ENCODE measurements around the gene CLIP4.

CLIP4 gene

GRCh38 chr2:29226808-29227207 is 111.6 kb downstream of the CLIP4 start:
- Mint-ChIP-seq H3K36me3 (ENCODE audit: low read depth) (no peaks in the 10 kb centered on the region), H3K9me3 (no peaks in the 10 kb centered on the region), H3K4me1 (peaks cover 16% of the 10 kb centered on the region), H3K27me3 (ENCODE audit: low read depth) (peaks cover 52% of the 10 kb centered on the region), H3K27ac (no peak overlapping the region), H3K4me3 (no peak overlapping the region)
- TF ChIP-seq CTCF (IDR thresholded peaks at IDR 0.05; ENCODE audit: unreplicated experiment in 3 of 3) = no peak

DNA sequence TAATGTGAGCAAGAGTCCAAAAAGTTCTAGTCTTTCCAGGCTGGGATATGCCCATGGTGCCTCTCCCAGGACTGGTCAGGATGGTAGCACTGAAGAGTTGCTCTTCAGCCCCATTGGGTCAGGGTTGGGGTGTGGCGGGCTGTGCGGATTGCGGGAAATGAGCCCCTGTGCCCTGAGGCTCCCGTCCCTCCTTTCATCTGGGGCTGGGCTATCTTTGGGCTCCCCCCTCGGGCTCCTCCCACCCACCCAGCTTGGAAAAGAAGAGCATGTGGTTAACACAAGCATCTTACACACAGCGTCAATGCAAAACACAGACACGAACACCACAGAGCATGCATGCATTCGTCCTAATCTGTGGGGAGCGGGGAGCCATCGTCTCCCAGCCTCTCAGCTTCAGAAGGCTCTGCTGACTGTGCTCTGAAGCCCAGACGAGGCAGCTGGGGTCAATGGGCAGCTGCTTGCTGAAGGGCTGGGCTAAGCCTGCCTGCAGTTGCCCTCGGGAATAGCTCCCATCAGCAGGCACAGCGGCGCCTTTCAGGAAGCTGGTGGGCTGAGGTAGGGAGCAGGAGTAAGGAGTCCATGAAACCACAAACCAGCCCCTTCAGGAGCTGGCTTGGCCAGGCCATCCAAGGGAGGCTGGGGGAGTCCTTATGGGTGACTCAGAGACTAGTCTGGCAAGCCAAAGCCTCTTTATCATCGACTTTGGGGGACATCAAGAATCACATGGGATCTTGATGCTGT is 112.9 kb downstream of the CLIP4 start:
- no peak for TF ChIP-seq CTCF (IDR thresholded peaks at IDR 0.05; ENCODE audit: unreplicated experiment in 3 of 3)
- Mint-ChIP-seq H3K36me3 (ENCODE audit: low read depth) (no peaks in the 10 kb centered on the region), H3K4me3 (no peak overlapping the region), H3K9me3 (no peaks in the 10 kb centered on the region), H3K27ac (no peak overlapping the region), H3K27me3 (ENCODE audit: low read depth) (peaks cover 44% of the 10 kb centered on the region), H3K4me1 (peaks cover 16% of the 10 kb centered on the region)

GRCh38 chr2:29228947-29229346 is 113.7 kb downstream of the CLIP4 start:
- TF ChIP-seq CTCF (IDR thresholded peaks at IDR 0.05; ENCODE audit: unreplicated experiment in 3 of 3) = no peak
- Mint-ChIP-seq H3K4me3 (no peak overlapping the region), H3K9me3 (no peaks in the 10 kb centered on the region), H3K36me3 (ENCODE audit: low read depth) (no peaks in the 10 kb centered on the region), H3K27ac (no peak overlapping the region), H3K27me3 (ENCODE audit: low read depth) (peaks cover 45% of the 10 kb centered on the region), H3K4me1 (peaks cover 13% of the 10 kb centered on the region)

GRCh38 chr2:29229640-29230039 is 114.4 kb downstream of the CLIP4 start:
- Mint-ChIP-seq H3K4me1 (peaks cover 7% of the 10 kb centered on the region), H3K4me3 (no peak overlapping the region), H3K27me3 (ENCODE audit: low read depth) (peaks cover 45% of the 10 kb centered on the region), H3K9me3 (no peaks in the 10 kb centered on the region), H3K27ac (no peak overlapping the region), H3K36me3 (ENCODE audit: low read depth) (no peaks in the 10 kb centered on the region)
- TF ChIP-seq CTCF (IDR thresholded peaks at IDR 0.05; ENCODE audit: unreplicated experiment in 3 of 3) = no peak

DNA sequence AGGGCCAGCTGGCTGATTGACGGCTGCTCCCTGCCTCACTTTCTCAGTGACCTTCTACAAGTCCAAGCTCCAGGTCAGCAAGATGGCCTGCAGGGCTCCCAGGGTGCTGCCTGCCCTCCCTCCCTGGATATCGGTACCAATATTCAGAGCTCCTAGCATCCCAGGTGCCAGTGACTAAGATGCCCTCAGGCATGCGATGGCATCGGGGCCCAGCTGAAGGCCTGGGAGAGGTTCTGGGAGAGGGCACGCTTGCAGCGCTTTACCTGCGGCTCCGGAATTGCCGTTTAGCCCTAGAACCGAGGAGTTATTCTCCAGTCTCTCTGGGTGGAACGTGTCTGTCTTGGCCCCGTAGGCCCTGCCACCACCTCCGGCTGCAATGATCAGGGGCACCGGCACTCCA is 116.8 kb downstream of the CLIP4 start:
- Mint-ChIP-seq H3K9me3 (no peaks in the 10 kb centered on the region), H3K36me3 (ENCODE audit: low read depth) (no peaks in the 10 kb centered on the region), H3K4me3 (no peak overlapping the region), H3K4me1 (peaks cover 7% of the 10 kb centered on the region), H3K27me3 (ENCODE audit: low read depth) (peaks cover 47% of the 10 kb centered on the region), H3K27ac (no peak overlapping the region)
- TF ChIP-seq CTCF (IDR thresholded peaks at IDR 0.05; ENCODE audit: unreplicated experiment in 3 of 3) = no peak

DNA sequence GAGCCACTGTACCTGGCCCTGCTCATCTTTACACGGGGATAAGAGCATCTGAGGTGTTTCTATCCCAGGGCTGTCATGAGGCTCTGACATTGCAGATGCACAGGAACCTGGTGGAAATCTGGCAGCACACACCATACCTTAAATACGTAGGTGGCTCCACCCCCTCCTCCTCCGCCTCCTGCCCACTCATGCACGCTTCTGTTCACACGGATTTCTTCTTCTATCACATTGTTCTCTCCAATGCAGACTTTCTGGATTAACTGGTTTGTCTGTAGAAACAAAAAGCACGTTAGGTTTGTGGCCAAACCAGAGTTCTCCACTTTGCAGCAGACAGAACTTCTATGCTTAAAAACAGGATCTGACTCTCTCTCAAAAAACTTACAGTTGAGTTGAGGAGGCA is 118.2 kb downstream of the CLIP4 start:
- no peaks in the 10 kb centered on the region for H3K36me3 Mint-ChIP-seq (ENCODE audit: low read depth)
- no peak for TF ChIP-seq CTCF (IDR thresholded peaks at IDR 0.05; ENCODE audit: unreplicated experiment in 3 of 3)
- no peak overlapping the region for H3K4me3 Mint-ChIP-seq
- peaks cover 45% of the 10 kb centered on the region for H3K27me3 Mint-ChIP-seq (ENCODE audit: low read depth)
- peaks cover under 1% of the 10 kb centered on the region for H3K4me1 Mint-ChIP-seq
- peaks cover under 1% of the 10 kb centered on the region for H3K9me3 Mint-ChIP-seq
- H3K27ac Mint-ChIP-seq = no peak overlapping the region
